ENCODE results near the gene CCDC154. TPM values are rescaled to one million over a fixed set of nuclear protein-coding genes. Genes with fewer than 3 reads are reported as not detected.

Gene CCDC154
- total RNA-seq, 1 donor from 2014 or later: 1.5 TPM

GRCh38 chr16:1389762-1390161 lies 54.6 kb downstream of the CCDC154 start:
- TF ChIP-seq EZH2 (IDR thresholded peaks at IDR 0.05; ENCODE audit: insufficient read depth, low read length): no peak
- TF ChIP-seq CTCF (IDR thresholded peaks at IDR 0.05; ENCODE audit: insufficient read depth, low read depth, low read length): no peak
- no peak overlapping the region for H3K4me3 ChIP-seq (ENCODE audit: insufficient read depth, low read depth, low read length)
- no peaks in the 10 kb centered on the region for H3K36me3 ChIP-seq (ENCODE audit: insufficient read depth, low read length)
- FAIRE-seq: no peak
- H3K36me3 Mint-ChIP-seq (ENCODE audit: low read depth, unreplicated experiment): peaks cover 18% of the 10 kb centered on the region
- no peaks in the 10 kb centered on the region for H3K27me3 Mint-ChIP-seq (ENCODE audit: low read depth, unreplicated experiment)
- H3K27ac Mint-ChIP-seq (ENCODE audit: unreplicated experiment): no peak overlapping the region
- H2AFZ ChIP-seq (ENCODE audit: low read depth, low read length): no peak overlapping the region
- no peaks in the 10 kb centered on the region for H4K20me1 ChIP-seq (ENCODE audit: insufficient read depth, low read length)
- H3K27me3 ChIP-seq (ENCODE audit: insufficient read depth, low read length): no peaks in the 10 kb centered on the region
- H3K9me3 Mint-ChIP-seq (ENCODE audit: unreplicated experiment): no peaks in the 10 kb centered on the region
- no peaks in the 10 kb centered on the region for H3K79me2 ChIP-seq (ENCODE audit: insufficient read depth, low read length)
- H3K9me3 ChIP-seq (ENCODE audit: insufficient read depth, low read depth, low read length): no peaks in the 10 kb centered on the region
- H3K4me1 ChIP-seq (ENCODE audit: insufficient read depth, low read length): no peaks in the 10 kb centered on the region
- no peak overlapping the region for H3K4me2 ChIP-seq (ENCODE audit: low read length)
- no peak overlapping the region for H3K27ac ChIP-seq (ENCODE audit: low read depth, low read length)
- no peaks in the 10 kb centered on the region for H3K4me1 Mint-ChIP-seq (ENCODE audit: low read depth, unreplicated experiment)
- H3K4me3 Mint-ChIP-seq (ENCODE audit: unreplicated experiment): no peak overlapping the region
- DNase-seq (ENCODE audit: low read depth): no peak
- H3K9ac ChIP-seq (ENCODE audit: low read length): no peak overlapping the region

GRCh38 chr16:1387331-1387730 lies 57.0 kb downstream of the CCDC154 start:
- Histone ChIP-seq H3K79me2 (ENCODE audit: insufficient read depth, low read length) (no peaks in the 10 kb centered on the region), H3K4me3 (ENCODE audit: insufficient read depth, low read depth, low read length) (no peak overlapping the region), H3K4me2 (ENCODE audit: low read length) (no peak overlapping the region), H4K20me1 (ENCODE audit: insufficient read depth, low read length) (no peaks in the 10 kb centered on the region), H3K27ac (ENCODE audit: low read depth, low read length) (no peak overlapping the region), H3K36me3 (ENCODE audit: insufficient read depth, low read length) (no peaks in the 10 kb centered on the region), H3K9ac (ENCODE audit: low read length) (no peak overlapping the region), H3K4me1 (ENCODE audit: insufficient read depth, low read length) (no peaks in the 10 kb centered on the region), H3K9me3 (ENCODE audit: insufficient read depth, low read depth, low read length) (no peaks in the 10 kb centered on the region), H3K27me3 (ENCODE audit: insufficient read depth, low read length) (no peaks in the 10 kb centered on the region), H2AFZ (ENCODE audit: low read depth, low read length) (no peak overlapping the region)
- TF ChIP-seq CTCF (IDR thresholded peaks at IDR 0.05; ENCODE audit: insufficient read depth, low read depth, low read length) (no peak), EZH2 (IDR thresholded peaks at IDR 0.05; ENCODE audit: insufficient read depth, low read length) (no peak)
- H3K4me1 Mint-ChIP-seq (ENCODE audit: low read depth, unreplicated experiment): no peaks in the 10 kb centered on the region
- no peak for FAIRE-seq
- H3K4me3 Mint-ChIP-seq (ENCODE audit: unreplicated experiment): no peak overlapping the region
- H3K27me3 Mint-ChIP-seq (ENCODE audit: low read depth, unreplicated experiment): no peaks in the 10 kb centered on the region
- H3K27ac Mint-ChIP-seq (ENCODE audit: unreplicated experiment): no peak overlapping the region
- H3K36me3 Mint-ChIP-seq (ENCODE audit: low read depth, unreplicated experiment): peaks cover 14% of the 10 kb centered on the region
- no peak for DNase-seq (ENCODE audit: low read depth)
- no peaks in the 10 kb centered on the region for H3K9me3 Mint-ChIP-seq (ENCODE audit: unreplicated experiment)

DNA sequence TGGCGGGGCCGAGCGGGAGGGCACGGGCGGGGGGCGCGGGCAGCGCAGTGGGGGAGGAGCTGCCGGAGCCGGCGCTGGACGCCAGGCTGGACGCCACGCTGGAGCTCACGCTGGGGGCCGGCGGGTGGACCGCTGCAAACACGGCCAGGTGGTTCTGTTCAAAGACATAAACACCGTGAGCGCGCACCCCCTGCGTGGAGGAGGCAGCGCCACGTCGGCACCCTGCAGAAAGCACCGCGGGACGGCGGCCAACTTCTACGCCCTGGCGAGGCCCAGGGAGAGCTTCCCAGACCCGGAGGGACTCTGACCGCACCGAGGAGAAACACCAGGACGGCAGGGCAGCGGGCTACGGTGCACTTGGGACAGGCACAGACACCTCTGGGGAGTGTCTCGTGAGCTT lies 59.1 kb downstream of the CCDC154 start:
- Mint-ChIP-seq H3K4me1 (ENCODE audit: low read depth, unreplicated experiment) (no peaks in the 10 kb centered on the region), H3K27me3 (ENCODE audit: low read depth, unreplicated experiment) (no peaks in the 10 kb centered on the region), H3K27ac (ENCODE audit: unreplicated experiment) (no peak overlapping the region), H3K9me3 (ENCODE audit: unreplicated experiment) (no peaks in the 10 kb centered on the region), H3K36me3 (ENCODE audit: low read depth, unreplicated experiment) (peaks cover 7% of the 10 kb centered on the region), H3K4me3 (ENCODE audit: unreplicated experiment) (no peak overlapping the region)
- DNase-seq (ENCODE audit: low read depth) (no peak), FAIRE-seq (no peak)
- no peaks in the 10 kb centered on the region for H3K36me3 ChIP-seq (ENCODE audit: insufficient read depth, low read length)
- no peaks in the 10 kb centered on the region for H3K9me3 ChIP-seq (ENCODE audit: insufficient read depth, low read depth, low read length)
- no peaks in the 10 kb centered on the region for H4K20me1 ChIP-seq (ENCODE audit: insufficient read depth, low read length)
- H3K4me1 ChIP-seq (ENCODE audit: insufficient read depth, low read length): no peaks in the 10 kb centered on the region
- no peak for TF ChIP-seq CTCF (IDR thresholded peaks at IDR 0.05; ENCODE audit: insufficient read depth, low read depth, low read length)
- no peak for TF ChIP-seq EZH2 (IDR thresholded peaks at IDR 0.05; ENCODE audit: insufficient read depth, low read length)
- H3K27me3 ChIP-seq (ENCODE audit: insufficient read depth, low read length): no peaks in the 10 kb centered on the region
- H2AFZ ChIP-seq (ENCODE audit: low read depth, low read length): no peak overlapping the region
- no peak overlapping the region for H3K9ac ChIP-seq (ENCODE audit: low read length)
- H3K4me3 ChIP-seq (ENCODE audit: insufficient read depth, low read depth, low read length): no peak overlapping the region
- no peak overlapping the region for H3K27ac ChIP-seq (ENCODE audit: low read depth, low read length)
- H3K79me2 ChIP-seq (ENCODE audit: insufficient read depth, low read length): no peaks in the 10 kb centered on the region
- H3K4me2 ChIP-seq (ENCODE audit: low read length): no peak overlapping the region

Other genes with a start within 250 kb of the CCDC154 start
- gene TPSG1, start 219.3 kb downstream of the CCDC154 start, total RNA-seq: not detected in 2 replicates
- gene TPSB2, start 214.4 kb downstream of the CCDC154 start, total RNA-seq: not detected in 2 replicates
- not detected in 2 replicates for gene TPSAB1, start 203.9 kb downstream of the CCDC154 start, total RNA-seq
- gene TPSD1, start 188.5 kb downstream of the CCDC154 start, total RNA-seq: not detected in 2 replicates
- 135 and 143 TPM in 2 replicates for gene UBE2I, start 134.9 kb downstream of the CCDC154 start, total RNA-seq
- 1.4 and 2.6 TPM in 2 replicates for gene BAIAP3, start 110.9 kb downstream of the CCDC154 start, total RNA-seq
- 60.1 and 63.3 TPM in 2 replicates for gene TSR3, start 92.7 kb downstream of the CCDC154 start, total RNA-seq
- gene GNPTG, start 92.6 kb downstream of the CCDC154 start, total RNA-seq: 45.5 and 60.5 TPM in 2 replicates
- 10.7 and 11.1 TPM in 2 replicates for gene UNKL, start 29.9 kb downstream of the CCDC154 start, total RNA-seq
- gene UQCC4, start 23.8 kb downstream of the CCDC154 start, total RNA-seq: 12.7 and 13.5 TPM in 2 replicates
- gene PERCC1, start 13.5 kb downstream of the CCDC154 start, total RNA-seq: not detected in 2 replicates
- 66.7 and 67.2 TPM in 2 replicates for gene CLCN7, start 30.5 kb upstream of the CCDC154 start, total RNA-seq
- not detected in 2 replicates for gene PTX4, start 44.4 kb upstream of the CCDC154 start, total RNA-seq
- gene TELO2, start 48.8 kb upstream of the CCDC154 start, total RNA-seq: 21.1 and 22.0 TPM in 2 replicates
- gene TMEM204, start 89.1 kb upstream of the CCDC154 start, total RNA-seq: not detected in 2 replicates
- 15.7 and 16.3 TPM in 2 replicates for gene IFT140, start 167.5 kb upstream of the CCDC154 start, total RNA-seq
- gene CRAMP1, start 167.8 kb upstream of the CCDC154 start, total RNA-seq: 15.7 and 18.0 TPM in 2 replicates
- 122 and 143 TPM in 2 replicates for gene JPT2, start 233.7 kb upstream of the CCDC154 start, total RNA-seq